ENCODE data around the gene EGFR.
"Not testable (repeated sequence)": the region's sequence is repeated elsewhere in the genome, so short reads cannot be mapped to it uniquely, and the experiment has no call there.

Gene EGFR

DNA sequence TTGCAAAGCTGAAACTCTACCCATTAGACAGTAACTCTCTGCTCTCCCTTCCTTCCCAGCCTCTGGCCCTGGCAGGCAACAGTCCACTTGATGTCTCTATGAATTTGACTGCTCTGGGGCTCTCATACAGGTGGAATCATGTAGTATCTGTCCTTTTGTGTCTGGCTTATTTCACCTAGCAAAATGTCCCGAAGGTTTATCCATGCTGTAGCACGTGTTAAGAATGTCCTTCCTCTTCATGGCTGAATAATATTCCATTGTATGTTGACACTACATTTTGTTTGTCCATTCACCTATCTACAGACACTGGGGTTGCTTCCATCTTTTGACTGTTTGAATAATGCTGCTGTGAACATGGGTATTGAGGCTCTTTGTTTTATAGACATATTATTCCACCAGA lies 128.9 kb downstream of the EGFR start:
- no peak for DNase-seq (ENCODE audit: low spot score)

DNA sequence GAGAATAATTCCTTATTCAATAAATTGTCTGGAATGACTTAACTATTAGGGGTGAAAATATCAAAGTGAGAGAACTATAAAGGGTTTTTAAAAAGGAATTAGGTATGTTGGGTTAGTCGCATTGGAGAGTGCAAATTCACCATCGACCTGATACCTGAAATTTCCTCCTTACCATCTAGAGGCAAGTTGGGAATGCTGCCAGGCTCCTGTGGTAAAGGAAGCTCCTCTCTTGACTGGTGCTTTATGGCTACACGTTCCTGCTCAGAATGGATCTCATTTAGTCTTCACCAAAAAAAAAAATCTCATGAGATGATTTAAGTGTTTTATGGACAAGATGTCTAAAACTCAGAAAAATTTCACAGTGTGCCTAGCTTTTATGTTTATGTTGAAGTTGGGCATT lies 129.8 kb downstream of the EGFR start:
- no peak for DNase-seq (ENCODE audit: low spot score)

- no peak for DNase-seq (ENCODE audit: low spot score)
These were observed 130.2 kb downstream of the EGFR start for GRCh38 chr7:55149001-55149400.

GRCh38 chr7:55150166-55150565 lies 131.3 kb downstream of the EGFR start:
- DNase-seq (ENCODE audit: low spot score), result no peak

DNA sequence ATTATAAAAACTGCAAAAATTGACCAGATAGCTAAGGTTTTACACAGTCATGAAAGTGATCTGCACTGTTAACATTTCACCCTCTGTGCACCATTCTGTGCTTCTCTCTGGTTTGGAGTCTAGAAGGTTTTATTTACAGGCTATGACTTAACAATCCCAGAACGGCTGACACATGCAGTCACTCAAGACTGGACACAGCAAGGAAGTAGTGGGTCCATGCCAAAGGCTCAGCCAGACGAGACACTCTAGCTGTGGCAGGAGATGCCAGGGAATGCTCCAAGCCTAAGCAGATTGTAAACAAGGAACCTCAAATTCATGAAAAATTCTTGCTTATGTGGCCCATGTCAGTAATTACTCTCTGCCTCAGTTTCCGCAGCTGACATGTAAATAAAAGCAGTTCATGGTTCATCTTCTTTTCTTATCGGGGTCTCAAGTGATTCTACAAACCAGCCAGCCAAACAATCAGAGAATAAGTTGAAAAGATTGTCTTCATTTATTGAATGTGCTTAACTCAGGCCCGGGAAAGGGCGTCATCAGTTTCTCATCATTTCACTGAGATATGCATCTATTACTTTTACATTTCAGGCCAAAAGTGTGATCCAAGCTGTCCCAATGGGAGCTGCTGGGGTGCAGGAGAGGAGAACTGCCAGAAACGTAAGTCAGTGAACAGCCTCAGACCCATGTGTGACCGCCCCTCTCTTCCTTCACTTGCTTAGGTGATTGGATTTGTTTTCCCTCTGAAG lies 132.1 kb downstream of the EGFR start:
- DNase-seq (ENCODE audit: low spot score), result peak; percentile 3

DNA sequence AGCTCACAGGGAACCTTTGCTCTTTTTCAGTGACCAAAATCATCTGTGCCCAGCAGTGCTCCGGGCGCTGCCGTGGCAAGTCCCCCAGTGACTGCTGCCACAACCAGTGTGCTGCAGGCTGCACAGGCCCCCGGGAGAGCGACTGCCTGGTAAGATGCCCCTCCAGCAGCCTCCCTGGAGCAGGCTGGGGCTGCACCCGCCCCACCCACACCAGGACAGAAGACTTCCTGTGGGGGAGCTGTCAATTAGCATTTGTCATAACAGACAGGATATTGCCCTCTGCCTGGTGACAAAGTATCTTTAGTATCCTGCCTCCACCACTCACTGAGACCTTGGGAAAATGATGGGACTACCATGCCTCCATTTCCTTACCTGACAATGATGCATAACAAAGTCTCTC lies 133.7 kb downstream of the EGFR start:
- no peak for DNase-seq (ENCODE audit: low spot score)

DNA sequence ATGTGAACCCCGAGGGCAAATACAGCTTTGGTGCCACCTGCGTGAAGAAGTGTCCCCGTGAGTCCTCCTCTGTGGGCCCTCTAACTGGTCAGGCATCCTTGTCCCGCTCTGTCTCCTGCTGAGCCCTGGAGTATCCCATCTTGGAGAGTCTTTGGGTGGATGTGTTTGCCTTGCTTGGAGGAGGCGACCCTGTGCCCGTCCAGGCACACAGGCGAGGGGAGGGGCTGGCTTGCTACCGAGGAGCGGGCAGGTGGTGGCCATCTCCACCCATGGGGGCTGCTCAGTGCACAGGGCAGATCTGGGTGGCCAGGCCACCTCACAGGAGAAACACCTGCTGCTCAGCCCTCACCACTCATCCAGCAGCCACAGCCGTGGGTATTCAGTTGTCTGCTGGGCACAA lies 135.3 kb downstream of the EGFR start:
- no peak for DNase-seq (ENCODE audit: low spot score)

DNA sequence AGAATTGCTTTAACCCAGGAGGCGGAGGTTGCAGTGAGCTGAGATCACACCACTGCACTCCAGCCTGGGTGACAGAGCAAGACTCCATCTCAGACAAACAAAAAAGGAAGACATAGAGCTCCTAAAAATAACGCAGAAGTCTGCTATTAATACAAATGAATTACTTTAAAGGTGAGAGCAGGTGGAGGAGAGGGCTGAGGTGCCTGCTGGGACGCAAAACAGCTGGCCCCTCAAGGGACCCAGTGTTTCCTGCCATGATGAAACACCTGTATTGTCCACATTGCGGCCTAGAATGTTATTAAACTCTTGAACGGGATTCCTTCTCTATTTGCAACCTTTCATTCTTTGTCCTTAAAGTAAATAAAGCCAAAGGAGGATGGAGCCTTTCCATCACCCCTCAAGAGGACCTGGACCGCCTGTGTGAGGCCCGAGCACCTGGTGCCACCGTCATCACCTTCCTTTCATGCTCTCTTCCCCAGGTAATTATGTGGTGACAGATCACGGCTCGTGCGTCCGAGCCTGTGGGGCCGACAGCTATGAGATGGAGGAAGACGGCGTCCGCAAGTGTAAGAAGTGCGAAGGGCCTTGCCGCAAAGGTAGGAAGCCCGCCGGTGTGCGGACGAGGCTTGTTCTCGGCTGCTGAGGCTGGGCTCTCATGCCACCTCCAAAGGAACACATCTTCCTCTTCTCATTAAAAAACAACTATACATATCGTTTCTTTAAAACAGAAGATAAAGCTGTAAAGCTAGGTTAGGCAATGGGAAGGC lies 136.7 kb downstream of the EGFR start:
- no peak for DNase-seq (ENCODE audit: low spot score)

DNA sequence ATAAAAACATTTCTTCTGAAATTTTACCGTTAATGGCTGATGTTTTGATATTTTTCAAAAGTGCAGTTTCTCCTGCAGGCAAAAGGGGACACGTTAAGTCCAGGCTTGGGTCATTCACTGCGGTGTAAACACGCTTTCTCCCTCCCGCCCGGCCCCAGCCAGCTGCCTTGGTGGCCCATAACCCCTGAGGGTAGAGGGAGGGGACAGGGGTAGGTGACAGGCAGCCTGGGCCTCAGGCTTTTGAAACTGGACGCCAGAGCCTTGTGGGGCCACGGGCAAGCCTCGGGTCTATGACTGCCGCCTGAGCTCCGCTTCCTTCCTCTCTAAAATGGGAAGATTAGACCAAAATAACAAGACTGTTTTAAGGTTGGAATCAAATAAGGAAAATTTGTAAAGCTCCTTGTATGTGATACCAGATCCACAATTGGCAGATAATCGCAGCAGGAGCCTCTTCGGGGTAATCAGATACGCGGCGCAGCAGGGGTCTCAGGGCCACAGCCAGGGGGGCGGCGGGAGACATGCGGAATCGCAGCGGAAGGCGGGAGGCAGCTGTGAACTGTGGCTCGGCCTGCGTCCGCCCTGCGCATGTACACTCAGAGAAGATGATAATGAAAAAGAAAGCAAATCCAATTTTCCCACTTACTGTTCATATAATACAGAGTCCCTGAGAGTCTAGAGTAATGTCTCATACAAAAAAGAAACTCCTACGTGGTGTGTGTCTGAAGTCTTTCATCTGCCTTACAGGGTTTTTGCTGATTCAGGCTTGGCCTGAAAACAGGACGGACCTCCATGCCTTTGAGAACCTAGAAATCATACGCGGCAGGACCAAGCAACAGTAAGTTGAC lies 138.3 kb downstream of the EGFR start:
- DNase-seq (ENCODE audit: low spot score), result no peak

DNA sequence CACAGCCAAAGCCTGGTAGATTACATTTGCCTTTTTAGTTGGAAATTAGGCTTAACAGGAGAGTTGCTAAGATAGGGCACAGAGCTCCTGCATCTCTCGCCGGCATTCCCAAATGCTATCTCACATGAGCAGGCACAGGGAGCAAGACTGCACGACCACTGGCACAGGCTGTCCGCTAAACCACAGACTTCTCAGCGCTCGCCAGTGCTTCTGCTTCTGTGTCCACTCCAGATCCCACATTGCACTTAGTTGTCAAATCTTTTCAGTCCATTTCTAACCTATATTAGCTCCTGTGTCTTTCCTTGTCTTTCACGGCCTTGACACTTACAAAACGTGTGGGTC lies 138.9 kb downstream of the EGFR start:
- no peak for DNase-seq (ENCODE audit: low spot score)

- no peak for DNase-seq (ENCODE audit: low spot score)
These were observed 139.9 kb downstream of the EGFR start for GRCh38 chr7:55158541-55159382.

DNA sequence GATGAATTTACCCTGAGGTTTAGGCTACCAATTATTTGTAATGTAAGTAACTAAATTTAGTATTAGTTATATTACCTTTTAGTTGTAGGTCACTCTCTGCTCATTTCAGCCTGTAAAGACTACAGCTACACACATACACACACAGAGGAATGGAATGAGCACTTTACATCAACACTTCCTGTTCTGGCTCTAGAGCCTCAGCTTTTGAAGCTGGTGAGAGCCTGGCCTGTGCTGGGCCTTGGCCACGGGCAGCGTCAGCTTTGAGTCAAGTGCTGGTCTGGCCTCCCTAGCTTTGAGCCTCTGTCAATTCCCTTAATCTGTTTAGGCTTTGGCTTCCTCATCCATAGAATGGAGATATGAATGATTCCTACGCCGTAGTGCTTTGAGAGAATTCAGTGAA lies 141.7 kb downstream of the EGFR start:
- no peak for DNase-seq (ENCODE audit: low spot score)

GRCh38 chr7:55161154-55161687 lies 142.4 kb downstream of the EGFR start:
- DNase-seq (ENCODE audit: low spot score), result no peak

GRCh38 chr7:55162476-55162875 lies 143.7 kb downstream of the EGFR start:
- no peak for DNase-seq (ENCODE audit: low spot score)

- DNase-seq (ENCODE audit: low spot score), result no peak
These were observed 144.9 kb downstream of the EGFR start for GRCh38 chr7:55163733-55164132.

DNA sequence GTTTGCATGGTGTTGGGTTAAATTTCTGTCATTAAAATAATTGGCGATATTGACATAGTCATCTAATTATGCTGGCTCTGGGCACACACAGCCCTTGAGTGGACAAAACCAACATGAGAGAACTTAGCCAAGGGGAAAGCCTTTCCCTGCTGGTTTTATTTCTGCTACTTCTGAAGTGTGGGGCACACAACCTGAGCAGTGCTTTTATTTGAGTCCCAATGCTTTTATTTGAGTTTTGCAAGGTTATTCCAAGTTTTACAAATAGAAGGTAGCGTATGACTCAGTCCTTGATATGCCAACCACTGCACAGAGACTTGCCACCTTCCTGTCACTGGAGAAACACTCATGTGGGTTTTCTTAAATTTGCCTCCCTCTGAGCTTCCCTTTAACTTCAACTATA lies 145.7 kb downstream of the EGFR start:
- no peak for DNase-seq (ENCODE audit: low spot score)

DNA sequence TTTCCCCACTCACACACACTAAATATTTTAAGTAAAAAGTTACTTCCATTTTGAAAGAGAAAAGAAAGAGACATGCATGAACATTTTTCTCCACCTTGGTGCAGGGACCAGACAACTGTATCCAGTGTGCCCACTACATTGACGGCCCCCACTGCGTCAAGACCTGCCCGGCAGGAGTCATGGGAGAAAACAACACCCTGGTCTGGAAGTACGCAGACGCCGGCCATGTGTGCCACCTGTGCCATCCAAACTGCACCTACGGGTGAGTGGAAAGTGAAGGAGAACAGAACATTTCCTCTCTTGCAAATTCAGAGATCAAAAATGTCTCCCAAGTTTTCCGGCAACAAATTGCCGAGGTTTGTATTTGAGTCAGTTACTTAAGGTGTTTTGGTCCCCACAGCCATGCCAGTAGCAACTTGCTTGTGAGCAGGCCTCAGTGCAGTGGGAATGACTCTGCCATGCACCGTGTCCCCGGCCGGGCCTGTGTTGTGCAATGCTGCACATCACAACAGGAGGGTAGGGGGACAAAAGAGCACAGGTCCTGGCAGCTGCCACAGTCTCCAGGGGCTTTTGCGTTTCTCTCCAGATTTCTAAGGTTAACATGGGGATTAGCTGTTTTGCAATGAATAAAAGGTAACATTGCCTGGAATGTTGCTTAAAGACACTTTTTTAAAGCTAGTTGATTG lies 146.5 kb downstream of the EGFR start:
- DNase-seq (ENCODE audit: low spot score), result no peak

- DNase-seq (ENCODE audit: low spot score), result not testable (repeated sequence)
These were observed 148.5 kb downstream of the EGFR start for GRCh38 chr7:55167296-55167695.

DNA sequence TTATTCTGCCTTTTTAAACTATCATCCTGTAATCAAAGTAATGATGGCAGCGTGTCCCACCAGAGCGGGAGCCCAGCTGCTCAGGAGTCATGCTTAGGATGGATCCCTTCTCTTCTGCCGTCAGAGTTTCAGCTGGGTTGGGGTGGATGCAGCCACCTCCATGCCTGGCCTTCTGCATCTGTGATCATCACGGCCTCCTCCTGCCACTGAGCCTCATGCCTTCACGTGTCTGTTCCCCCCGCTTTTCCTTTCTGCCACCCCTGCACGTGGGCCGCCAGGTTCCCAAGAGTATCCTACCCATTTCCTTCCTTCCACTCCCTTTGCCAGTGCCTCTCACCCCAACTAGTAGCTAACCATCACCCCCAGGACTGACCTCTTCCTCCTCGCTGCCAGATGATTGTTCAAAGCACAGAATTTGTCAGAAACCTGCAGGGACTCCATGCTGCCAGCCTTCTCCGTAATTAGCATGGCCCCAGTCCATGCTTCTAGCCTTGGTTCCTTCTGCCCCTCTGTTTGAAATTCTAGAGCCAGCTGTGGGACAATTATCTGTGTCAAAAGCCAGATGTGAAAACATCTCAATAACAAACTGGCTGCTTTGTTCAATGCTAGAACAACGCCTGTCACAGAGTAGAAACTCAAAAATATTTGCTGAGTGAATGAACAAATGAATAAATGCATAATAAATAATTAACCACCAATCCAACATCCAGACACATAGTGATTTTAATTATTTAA lies 151.7 kb downstream of the EGFR start:
- DNase-seq (ENCODE audit: low spot score), result no peak

DNA sequence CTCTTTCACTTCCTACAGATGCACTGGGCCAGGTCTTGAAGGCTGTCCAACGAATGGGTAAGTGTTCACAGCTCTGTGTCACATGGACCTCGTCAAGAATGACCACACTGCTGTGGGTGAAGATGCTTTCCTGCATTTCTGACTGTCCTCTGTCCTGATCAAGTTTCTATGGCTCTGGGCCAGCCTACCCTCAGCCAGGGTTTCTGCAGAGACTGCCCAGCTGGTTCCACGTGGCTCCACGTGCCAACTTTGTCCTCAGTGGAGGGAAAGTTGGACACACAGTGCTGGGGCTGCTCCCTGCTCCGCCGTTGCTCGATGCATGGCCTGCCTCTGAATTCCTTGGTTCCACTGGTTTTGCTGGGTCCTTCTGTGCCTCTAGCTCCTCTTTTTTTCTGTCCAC lies 152.3 kb downstream of the EGFR start:
- DNase-seq (ENCODE audit: low spot score), result no peak

All from cerebellar cortex (tissue), 1 donor.